ENCODE results near the gene CNKSR3.
"Not testable (repeated sequence)": the region's sequence is repeated elsewhere in the genome, so short reads cannot be mapped to it uniquely, and the experiment has no call there.

The CNKSR3 gene

GRCh38 chr6:154510144-154510905 lies at the start of gene CNKSR3:
CNKSR3 (minus strand) TSS chr6:154510685; CDS start chr6:154510114, 571 bp downstream.
- intact Hi-C loops (cut with DNase I): no loop called here
- peak; percentile 52 to 90 (median 78) for DNase-seq

DNA sequence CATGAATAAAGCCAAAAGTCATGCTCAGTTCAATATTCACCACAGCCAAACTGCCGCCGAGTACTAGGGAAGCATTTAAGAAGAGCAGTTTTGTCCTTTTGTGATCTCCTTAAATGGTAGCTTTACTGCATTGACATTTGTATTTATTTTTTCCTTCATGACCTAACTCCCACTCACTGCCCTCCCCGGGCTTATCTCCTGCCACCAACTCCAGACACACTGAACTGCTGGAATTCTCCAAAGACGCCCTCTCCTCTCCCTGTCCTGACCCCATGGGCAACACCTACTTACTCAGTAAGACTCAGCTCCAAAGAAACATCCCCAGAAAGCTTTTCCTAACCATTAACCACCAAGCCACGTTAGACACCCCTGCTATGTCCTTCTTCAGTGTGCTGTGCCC lies 48.5 kb upstream of the CNKSR3 start:
- intact Hi-C loops (cut with DNase I): no loop called here
- DNase-seq: no peak

- intact Hi-C loops (cut with DNase I): no loop called here
- no peak for DNase-seq
These were observed 48.0 kb upstream of the CNKSR3 start for GRCh38 chr6:154558513-154558912.

DNA sequence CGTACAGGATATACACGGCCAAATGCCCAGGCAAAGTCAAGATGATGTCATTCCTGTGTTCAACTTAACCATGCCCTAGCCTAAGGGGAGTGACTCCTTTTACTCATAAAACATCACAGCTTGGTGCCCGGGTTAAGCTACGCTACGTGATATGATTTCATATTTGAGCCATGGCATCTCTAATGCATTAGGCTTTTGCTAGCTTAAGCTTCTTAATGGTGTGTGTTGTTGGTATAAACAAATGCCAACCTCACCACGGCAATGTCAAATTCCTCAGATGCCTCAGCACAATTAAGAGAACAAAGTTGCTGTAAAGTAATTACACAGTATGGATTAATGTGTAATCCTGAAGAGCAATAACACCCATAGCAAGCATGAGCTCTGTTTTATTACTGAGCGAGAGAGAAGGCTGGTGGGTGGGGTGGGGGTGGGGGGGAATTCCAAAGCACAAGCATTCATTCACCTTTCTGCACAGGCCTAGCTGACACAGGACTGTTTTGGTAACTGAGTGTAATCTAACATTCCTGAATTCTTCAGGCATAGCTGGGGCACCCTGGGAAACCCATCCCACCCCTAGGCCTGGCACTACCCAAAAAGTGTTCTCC lies 44.7 kb upstream of the CNKSR3 start:
- intact Hi-C loops (cut with DNase I): no loop called here
- DNase-seq: no peak

DNA sequence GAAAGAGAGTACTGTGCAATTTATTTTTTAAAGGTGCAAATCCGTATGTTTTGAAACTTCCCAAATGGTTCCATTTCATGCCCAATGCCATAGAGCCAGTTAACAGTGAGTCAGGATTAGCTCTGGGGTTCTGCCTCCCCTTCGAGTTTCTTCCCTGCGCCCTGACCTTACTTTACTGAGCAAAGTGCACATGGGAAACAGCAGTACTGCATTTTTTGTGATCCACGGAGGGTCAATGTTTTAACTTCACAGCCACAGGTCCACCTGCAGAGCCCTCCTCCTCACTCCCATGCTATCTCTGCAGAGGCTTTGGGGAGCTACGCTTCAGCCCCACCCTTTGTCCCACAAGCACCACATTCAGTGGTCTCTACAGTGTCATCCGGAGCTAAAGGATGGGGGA lies 44.0 kb upstream of the CNKSR3 start:
- no peak for DNase-seq
- intact Hi-C loops (cut with DNase I): no loop called here

GRCh38 chr6:154550779-154551178 lies 40.3 kb upstream of the CNKSR3 start:
- no peak for DNase-seq
- intact Hi-C loops (cut with DNase I): no loop called here

DNA sequence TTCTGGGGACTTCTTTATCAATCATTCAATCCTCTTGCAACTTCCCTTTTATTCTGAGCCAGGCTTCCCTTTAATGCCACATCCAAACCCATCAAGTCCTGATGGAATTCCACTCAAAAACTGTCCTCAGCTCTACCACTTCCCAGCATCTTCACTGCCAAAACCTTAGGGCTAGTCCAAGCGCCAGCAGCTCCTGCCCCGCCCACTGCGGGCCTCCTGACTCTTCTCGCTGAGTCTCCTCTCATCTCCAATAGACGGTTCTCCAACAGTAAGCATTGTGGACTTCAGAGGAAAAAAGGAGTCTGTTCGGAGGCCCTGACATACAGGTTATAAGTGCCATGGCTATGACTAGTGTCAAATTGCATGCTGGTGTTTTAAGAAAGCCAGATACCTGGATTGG lies 38.7 kb upstream of the CNKSR3 start:
- intact Hi-C loops (cut with DNase I): no loop called here
- DNase-seq: no peak

DNA sequence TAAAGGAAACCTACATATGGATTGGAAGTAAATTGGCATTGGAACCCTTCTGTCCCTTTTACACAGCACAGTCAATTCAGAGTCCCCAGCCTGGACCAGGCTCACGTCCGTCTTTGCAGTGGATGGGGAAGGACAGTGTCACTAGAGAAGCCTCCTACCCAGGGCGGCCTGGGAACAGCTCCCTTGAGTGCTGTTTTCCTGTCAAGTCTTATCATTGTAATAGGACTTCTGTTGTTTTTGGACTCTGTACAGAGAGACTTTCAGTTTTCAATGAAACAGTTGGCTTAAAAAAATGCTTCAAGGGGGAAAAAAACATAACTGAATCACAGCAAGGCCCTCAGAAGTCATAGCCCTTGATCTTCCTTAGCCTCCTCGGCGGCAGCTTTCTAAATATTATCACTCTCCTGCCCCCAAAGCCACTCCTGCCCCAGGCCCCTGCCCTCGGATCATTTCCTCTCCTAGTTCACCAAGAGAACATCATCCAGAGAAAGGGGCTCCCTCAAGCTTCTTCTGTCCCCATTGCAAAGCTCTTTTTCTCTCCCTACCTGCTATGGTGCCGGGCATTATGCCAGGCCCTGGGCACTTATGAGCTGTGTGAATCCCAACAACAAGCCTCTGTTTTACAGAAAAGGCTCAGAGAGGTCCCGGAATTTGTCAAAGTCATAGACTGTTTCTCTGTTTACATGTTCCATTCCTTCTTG lies 37.8 kb upstream of the CNKSR3 start:
- intact Hi-C loops (cut with DNase I): no loop called here
- peak in 5 of 42 donors; percentile 17 to 44 (median 28) for DNase-seq

GRCh38 chr6:154543628-154544027 lies 33.1 kb upstream of the CNKSR3 start:
- intact Hi-C loops (cut with DNase I): no loop called here
- no peak for DNase-seq

DNA sequence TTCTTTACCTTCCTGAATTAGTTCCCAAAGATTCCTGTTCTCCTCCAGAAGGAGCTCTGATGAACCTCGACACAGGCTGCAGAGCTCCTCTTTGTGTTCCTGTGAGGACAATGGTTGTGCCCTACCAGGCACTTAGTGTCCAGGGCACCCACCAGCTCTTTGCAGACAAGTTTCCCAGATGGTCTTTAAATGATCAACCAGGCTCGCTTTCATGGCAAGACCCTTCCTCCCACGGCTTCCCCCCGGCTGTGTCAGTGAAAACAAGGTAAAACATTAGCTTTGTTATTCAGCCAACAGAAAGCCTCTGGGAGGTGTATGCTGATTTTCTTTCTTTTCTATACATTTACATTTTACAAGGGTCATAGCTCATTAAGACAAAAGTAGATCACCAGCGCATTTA lies 32.3 kb upstream of the CNKSR3 start:
- intact Hi-C loops (cut with DNase I): no loop called here
- DNase-seq: no peak

GRCh38 chr6:154541837-154542236 lies 31.4 kb upstream of the CNKSR3 start:
- DNase-seq: not testable (repeated sequence)

DNA sequence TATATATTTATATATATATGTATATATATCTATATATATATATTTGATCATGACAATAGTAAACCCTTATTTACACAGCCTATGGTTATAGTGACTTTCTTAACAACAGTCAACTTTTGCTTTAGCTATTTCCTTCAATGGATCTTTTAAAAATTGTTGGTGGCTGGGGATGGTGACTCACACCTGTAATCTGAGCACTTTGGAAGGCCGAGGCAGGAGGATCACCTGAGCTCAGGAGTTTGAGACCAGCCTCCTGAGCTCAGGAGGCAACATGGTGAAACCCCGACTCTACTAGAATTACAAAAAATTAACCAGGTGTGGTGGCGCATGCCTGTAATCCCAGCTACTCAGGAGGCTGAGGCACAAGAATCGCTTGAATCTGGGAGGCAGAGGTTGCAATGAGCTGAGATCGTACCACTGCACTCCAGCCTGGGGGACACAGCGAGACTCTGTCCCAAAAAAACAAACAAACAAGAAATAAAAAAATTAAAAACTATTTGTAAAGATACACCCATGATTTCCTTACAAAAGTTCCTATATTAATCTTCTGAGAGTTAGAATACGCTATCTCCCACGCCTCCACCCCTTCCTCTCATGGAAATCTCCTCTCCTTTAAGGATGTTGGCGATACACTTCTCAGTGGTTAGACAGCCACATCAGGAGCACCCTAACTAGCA lies 29.2 kb upstream of the CNKSR3 start:
- DNase-seq: no peak
- intact Hi-C loops (cut with DNase I): no loop called here

More at GRCh38 chr6:154541837-154542236, 31.4 kb upstream of the CNKSR3 start:
- intact Hi-C loops (cut with DNase I): not testable (repeated sequence)

- intact Hi-C loops (cut with DNase I): no loop called here
- peak in 1 of 42 donors; percentile 1 for DNase-seq
These were observed 28.2 kb upstream of the CNKSR3 start for GRCh38 chr6:154538640-154539191.

DNA sequence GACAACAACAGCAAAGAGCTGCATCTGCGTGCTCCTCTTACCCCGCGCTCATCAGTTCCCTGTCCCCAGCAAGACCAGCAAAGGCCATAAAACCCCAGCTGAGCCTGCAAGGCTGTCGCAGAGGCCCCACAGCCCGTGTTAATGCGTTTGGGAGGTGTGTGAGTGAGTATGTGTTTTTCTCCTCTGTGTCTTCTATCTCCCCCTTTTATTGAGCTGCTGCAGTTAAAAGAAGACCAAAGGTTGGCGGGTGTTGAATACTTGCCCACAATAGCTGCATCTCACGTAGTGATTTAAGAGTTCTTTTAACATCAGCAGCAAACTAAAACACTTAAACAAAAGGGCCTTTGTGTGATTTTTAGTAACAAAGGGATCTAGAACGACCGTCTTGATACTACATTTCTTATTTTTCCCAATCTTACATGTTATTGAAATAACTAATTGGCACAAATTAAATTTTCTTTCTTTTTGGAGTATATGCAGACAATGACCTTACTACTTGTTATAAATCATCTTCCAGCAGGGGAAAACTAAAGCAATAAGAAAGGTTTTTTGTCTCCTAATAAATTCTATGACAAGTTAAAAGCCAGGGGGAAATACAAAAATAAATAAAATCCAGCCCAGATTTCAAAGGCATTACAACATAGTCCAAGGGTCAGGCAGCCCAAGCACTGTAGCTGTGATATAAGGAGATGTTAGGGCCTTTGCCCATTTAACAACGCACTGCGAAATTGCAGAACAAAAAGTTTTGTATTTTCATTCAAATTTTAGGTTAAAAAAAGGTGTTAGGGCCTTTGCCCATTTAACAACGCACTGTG lies 27.2 kb upstream of the CNKSR3 start:
- intact Hi-C loops (cut with DNase I): no loop called here
- peak in 15 of 42 donors; percentile 14 to 50 (median 26) for DNase-seq

DNA sequence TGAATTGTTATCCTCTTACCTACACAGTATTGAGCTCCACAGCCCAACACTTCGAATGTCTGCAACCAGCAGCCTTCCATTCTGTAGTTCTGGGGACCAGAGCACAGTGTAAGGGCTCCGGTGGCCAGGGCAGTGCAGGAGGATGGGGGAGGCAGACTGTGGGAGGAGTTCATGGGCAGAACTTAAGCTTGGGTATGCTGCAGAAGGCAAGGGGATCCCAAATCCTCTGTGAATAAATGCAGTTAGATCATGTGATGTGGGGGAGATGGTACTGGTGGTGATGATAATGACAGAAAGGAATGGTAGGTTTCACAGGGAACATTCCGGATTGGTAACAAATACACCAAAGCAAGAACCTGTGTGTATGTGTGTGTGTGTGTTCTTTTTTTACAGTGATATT lies 26.5 kb upstream of the CNKSR3 start:
- DNase-seq: no peak
- intact Hi-C loops (cut with DNase I): no loop called here

DNA sequence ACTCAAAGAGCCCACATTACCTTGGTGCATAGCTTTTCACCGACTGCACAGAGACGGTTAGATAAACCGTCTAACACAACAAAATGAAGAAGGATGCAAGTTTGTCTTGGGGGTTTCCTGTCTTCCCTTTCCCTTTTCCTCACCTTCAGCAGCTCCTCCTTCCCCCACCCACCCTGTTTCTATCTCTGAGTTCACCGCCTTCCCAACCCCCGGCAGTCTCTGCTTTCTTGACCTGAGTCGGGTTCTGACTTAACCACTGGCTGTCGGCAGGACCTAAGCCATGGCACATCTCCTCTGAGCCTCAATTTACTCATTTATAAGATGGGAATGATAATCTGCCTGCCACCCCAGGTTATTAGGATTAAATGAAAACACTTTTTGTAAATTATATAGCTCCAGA lies 25.8 kb upstream of the CNKSR3 start:
- no peak for DNase-seq
- intact Hi-C loops (cut with DNase I): no loop called here

DNA sequence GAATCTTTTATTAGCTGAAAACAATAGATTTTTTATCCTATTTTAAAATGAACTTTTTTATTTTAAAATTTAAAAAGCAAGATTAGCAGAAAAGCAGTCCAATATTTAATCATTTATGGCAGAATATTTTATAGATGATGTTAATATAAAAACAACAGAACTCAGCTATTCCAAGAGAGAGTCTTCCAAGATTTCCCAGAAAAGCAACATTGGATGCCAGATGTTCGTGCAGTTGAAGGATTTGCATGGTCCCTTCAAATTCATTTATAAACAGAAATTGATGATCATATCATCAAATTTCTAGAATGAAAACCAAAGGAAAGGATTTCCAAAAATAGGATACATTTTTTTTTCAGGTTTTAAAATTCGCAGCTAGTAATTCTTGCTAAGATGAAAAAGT lies 25.4 kb upstream of the CNKSR3 start:
- intact Hi-C loops (cut with DNase I): no loop called here
- DNase-seq: no peak

DNA sequence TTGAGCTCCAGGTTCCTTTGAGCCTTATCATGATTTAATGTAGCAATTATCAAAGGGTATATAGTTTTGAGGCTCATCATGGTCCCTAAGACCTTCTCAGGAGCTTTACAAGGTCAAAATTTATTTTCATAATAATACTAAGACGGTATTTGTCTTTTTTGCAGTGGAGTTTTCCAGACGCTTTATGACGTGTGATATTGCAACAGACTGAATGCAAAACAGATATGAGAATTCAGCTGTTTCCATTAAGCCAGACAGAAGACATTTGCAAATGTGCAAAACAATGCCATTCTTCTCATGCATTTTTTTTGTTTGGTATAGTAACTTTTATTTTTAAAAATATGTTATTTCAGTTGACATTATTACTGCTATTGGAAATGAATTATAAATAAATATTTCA lies 24.7 kb upstream of the CNKSR3 start:
- no peak for DNase-seq
- intact Hi-C loops (cut with DNase I): no loop called here

- intact Hi-C loops (cut with DNase I): no loop called here
- DNase-seq: no peak
These were observed 24.0 kb upstream of the CNKSR3 start for GRCh38 chr6:154534531-154534930.

Measured in head of caudate nucleus (tissue), 42 donors.